ENCODE data around the gene C1orf198. TPM values are rescaled to one million over a fixed set of nuclear protein-coding genes. Genes with fewer than 3 reads are reported as not detected.

Gene C1orf198
- total and polyA plus RNA-seq, 4 donors, result 3.9 to 11.1 (median 10.4) TPM

DNA sequence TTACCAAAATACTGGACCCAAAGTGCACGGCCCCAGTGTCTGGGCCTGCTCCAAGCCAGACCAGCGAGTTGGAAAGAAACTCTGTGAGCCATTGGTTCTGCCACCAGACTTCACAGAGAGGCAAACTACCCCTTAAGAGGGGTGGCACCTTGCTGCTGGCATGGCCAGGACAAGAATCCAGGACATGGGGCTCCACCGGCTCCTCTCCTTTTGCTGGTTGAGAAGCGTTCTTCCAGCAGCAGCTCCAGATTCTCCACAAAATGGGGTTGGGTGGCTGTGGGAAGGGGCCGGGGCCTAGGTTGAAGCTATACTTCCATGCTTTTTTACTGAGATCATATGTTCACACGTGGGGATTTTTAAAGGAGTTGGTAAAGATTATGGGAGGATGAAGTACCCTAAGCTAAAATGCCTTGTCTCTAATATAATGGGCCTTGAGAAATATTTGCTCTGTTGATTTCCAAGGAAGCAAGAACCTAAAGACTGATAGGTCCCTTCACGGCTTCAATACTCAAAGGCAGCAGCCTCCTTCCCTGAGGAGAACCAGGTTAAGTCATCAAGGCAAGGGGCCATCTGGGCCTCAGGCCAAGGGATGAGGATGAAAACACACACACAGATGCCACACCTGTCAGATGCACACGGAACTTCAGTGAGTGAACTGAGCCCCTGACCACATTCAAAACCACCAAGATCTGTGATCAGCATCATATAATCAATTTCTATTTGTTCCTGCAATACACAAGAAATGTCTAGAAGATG lies 3.1 kb downstream of the C1orf198 start:
- TF ChIP-seq RXRA (IDR thresholded peaks at IDR 0.05), result no peak
- TF ChIP-seq TAF1 (conservative IDR thresholded peaks at IDR 0.05), result no peak
- TF ChIP-seq FOXA1 (IDR thresholded peaks at IDR 0.05), result no peak
- TF ChIP-seq RAD21 (IDR thresholded peaks at IDR 0.05), result no peak
- TF ChIP-seq FOXA2 (IDR thresholded peaks at IDR 0.05), result no peak
- TF ChIP-seq NR2F2 (IDR thresholded peaks at IDR 0.05), result no peak
- no peak for TF ChIP-seq ATF3 (IDR thresholded peaks at IDR 0.05)
- TF ChIP-seq REST (IDR thresholded peaks at IDR 0.05), result no peak
- TF ChIP-seq JUND (IDR thresholded peaks at IDR 0.05), result no peak
- TF ChIP-seq GABPA (IDR thresholded peaks at IDR 0.05 in 1 of 2, conservative IDR thresholded peaks at IDR 0.05 in 1 of 2), result no peak
- no peaks in the 10 kb centered on the region for H3K9me3 ChIP-seq (ENCODE audit: control insufficient read depth in 4 of 4, low read length in 3 of 4)
- no peak for DNase-seq (ENCODE audit: low spot score)
- no peak overlapping the region for H3K4me3 ChIP-seq (ENCODE audit: low read depth in 1 of 3, low read length in 3 of 3)
- H3K27ac ChIP-seq (ENCODE audit: low read depth in 1 of 2, low read length in 2 of 2), result no peak overlapping the region
- 92% methylated on average over 8 of the region's 8 CpGs for WGBS
- H3K9ac ChIP-seq (ENCODE audit: low read depth in 1 of 2, low read length in 2 of 2), result no peak overlapping the region
- H3K4me1 ChIP-seq (ENCODE audit: control insufficient read depth in 4 of 4, insufficient read depth in 4 of 4, low read length in 3 of 4), result peaks cover 1 to 15% (median 10%) of the 10 kb centered on the region in 4 donors
- H3K27me3 ChIP-seq (ENCODE audit: control insufficient read depth in 4 of 4, insufficient read depth in 4 of 4, low read length in 3 of 4), result no peaks in the 10 kb centered on the region
- no peaks in the 10 kb centered on the region for H3K36me3 ChIP-seq (ENCODE audit: control insufficient read depth in 4 of 4, insufficient read depth in 3 of 4, low read depth in 1 of 4, low read length in 3 of 4)

- Histone ChIP-seq H3K9me3 (ENCODE audit: control insufficient read depth in 4 of 4, low read length in 3 of 4) (no peaks in the 10 kb centered on the region), H3K4me1 (ENCODE audit: control insufficient read depth in 4 of 4, insufficient read depth in 4 of 4, low read length in 3 of 4) (peaks cover 1 to 15% (median 10%) of the 10 kb centered on the region in 4 donors), H3K9ac (ENCODE audit: low read depth in 1 of 2, low read length in 2 of 2) (no peak overlapping the region), H3K4me3 (ENCODE audit: low read depth in 1 of 3, low read length in 3 of 3) (no peak overlapping the region), H3K27me3 (ENCODE audit: control insufficient read depth in 4 of 4, insufficient read depth in 4 of 4, low read length in 3 of 4) (no peaks in the 10 kb centered on the region), H3K36me3 (ENCODE audit: control insufficient read depth in 4 of 4, insufficient read depth in 3 of 4, low read depth in 1 of 4, low read length in 3 of 4) (no peaks in the 10 kb centered on the region), H3K27ac (ENCODE audit: low read depth in 1 of 2, low read length in 2 of 2) (no peak overlapping the region)
- 82% methylated on average over 9 of the region's 9 CpGs for WGBS
- TF ChIP-seq YY1 (IDR thresholded peaks at IDR 0.05) (no peak), SP1 (IDR thresholded peaks at IDR 0.05) (no peak), JUND (IDR thresholded peaks at IDR 0.05) (no peak), HNF4G (IDR thresholded peaks at IDR 0.05) (no peak), EGR1 (IDR thresholded peaks at IDR 0.05; ENCODE audit: low read depth in 2 of 2) (no peak), FOXA2 (IDR thresholded peaks at IDR 0.05) (no peak), ATF3 (IDR thresholded peaks at IDR 0.05) (no peak), HNF4A (conservative IDR thresholded peaks at IDR 0.05) (no peak), GABPA (IDR thresholded peaks at IDR 0.05 in 1 of 2, conservative IDR thresholded peaks at IDR 0.05 in 1 of 2) (no peak)
- TF ChIP-seq, protein P1, sequence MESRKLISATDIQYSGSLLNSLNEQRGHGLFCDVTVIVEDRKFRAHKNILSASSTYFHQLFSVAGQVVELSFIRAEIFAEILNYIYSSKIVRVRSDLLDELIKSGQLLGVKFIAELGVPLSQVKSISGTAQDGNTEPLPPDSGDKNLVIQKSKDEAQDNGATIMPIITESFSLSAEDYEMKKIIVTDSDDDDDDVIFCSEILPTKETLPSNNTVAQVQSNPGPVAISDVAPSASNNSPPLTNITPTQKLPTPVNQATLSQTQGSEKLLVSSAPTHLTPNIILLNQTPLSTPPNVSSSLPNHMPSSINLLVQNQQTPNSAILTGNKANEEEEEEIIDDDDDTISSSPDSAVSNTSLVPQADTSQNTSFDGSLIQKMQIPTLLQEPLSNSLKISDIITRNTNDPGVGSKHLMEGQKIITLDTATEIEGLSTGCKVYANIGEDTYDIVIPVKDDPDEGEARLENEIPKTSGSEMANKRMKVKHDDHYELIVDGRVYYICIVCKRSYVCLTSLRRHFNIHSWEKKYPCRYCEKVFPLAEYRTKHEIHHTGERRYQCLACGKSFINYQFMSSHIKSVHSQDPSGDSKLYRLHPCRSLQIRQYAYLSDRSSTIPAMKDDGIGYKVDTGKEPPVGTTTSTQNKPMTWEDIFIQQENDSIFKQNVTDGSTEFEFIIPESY (IDR thresholded peaks at IDR 0.05), result no peak
- TF ChIP-seq, protein P2, sequence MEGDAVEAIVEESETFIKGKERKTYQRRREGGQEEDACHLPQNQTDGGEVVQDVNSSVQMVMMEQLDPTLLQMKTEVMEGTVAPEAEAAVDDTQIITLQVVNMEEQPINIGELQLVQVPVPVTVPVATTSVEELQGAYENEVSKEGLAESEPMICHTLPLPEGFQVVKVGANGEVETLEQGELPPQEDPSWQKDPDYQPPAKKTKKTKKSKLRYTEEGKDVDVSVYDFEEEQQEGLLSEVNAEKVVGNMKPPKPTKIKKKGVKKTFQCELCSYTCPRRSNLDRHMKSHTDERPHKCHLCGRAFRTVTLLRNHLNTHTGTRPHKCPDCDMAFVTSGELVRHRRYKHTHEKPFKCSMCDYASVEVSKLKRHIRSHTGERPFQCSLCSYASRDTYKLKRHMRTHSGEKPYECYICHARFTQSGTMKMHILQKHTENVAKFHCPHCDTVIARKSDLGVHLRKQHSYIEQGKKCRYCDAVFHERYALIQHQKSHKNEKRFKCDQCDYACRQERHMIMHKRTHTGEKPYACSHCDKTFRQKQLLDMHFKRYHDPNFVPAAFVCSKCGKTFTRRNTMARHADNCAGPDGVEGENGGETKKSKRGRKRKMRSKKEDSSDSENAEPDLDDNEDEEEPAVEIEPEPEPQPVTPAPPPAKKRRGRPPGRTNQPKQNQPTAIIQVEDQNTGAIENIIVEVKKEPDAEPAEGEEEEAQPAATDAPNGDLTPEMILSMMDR (IDR thresholded peaks at IDR 0.05; ENCODE audit: low read depth, low read length, missing input control), result no peak
- DNase-seq (ENCODE audit: low spot score), result no peak
These were observed 3.9 kb downstream of the C1orf198 start for GRCh38 chr1:230864441-230864840.
